GM18951 (cell line): Measurements from ENCODE around the gene LRG1.

Source experiments
- POLR2A ChIP-seq: IDR thresholded peaks from 4 replicates; pipeline ENCODE4 v1.6.1; 2011; ENCODE audit warnings: mild to moderate bottlenecking; ENCODE audit not compliant: insufficient read length, insufficient read depth; ENCODE audit errors: extremely low read depth
- in situ Hi-C: fragments of 300-500 bp; cut with MboI; formaldehyde crosslinking; loops from one replicate; pipeline ENCODE4 v1.12.0; 2022; ENCODE audit warnings: low sequenced_read_pairs, mixed read lengths, inconsistent platforms; ENCODE audit not compliant: unreplicated experiment

The LRG1 gene

GRCh38 chr19:4510435-4511255, 29.2 kb downstream of the LRG1 start:
- in situ Hi-C loops: no loop called here
- no peak for TF ChIP-seq POLR2A

GRCh38 chr19:4508698-4509097, 31.1 kb downstream of the LRG1 start:
- in situ Hi-C loops: no loop called here
- no peak for TF ChIP-seq POLR2A

- in situ Hi-C loops: no loop called here
- no peak for TF ChIP-seq POLR2A
Measured at GRCh38 chr19:4507804-4508203, 32.0 kb downstream of the LRG1 start.

GRCh38 chr19:4507150-4507452, 32.7 kb downstream of the LRG1 start:
- in situ Hi-C loops: no loop called here
- no peak for TF ChIP-seq POLR2A

GRCh38 chr19:4506449-4507149, 33.2 kb downstream of the LRG1 start:
- in situ Hi-C loops: no loop called here
- TF ChIP-seq POLR2A: no peak

- in situ Hi-C loops: no loop called here
- no peak for TF ChIP-seq POLR2A
Measured at GRCh38 chr19:4505570-4506448, 34.0 kb downstream of the LRG1 start.

GRCh38 chr19:4504891-4505569, 34.8 kb downstream of the LRG1 start:
- in situ Hi-C loops: no loop called here
- TF ChIP-seq POLR2A: no peak

- in situ Hi-C loops: no loop called here
- no peak for TF ChIP-seq POLR2A
Measured at GRCh38 chr19:4504297-4504701, 35.5 kb downstream of the LRG1 start.

GRCh38 chr19:4503825-4504170, 36.0 kb downstream of the LRG1 start:
- in situ Hi-C loops: no loop called here

GRCh38 chr19:4503132-4503824, 36.6 kb downstream of the LRG1 start:
- in situ Hi-C loops: no loop called here
- no peak for TF ChIP-seq POLR2A

More at GRCh38 chr19:4503825-4504170, 36.0 kb downstream of the LRG1 start:
- TF ChIP-seq POLR2A: no peak

- no peak for TF ChIP-seq POLR2A
- in situ Hi-C loops: no loop called here
Measured at GRCh38 chr19:4502282-4503131, 37.3 kb downstream of the LRG1 start.

- in situ Hi-C loops: no loop called here
Measured at GRCh38 chr19:4501691-4502090, 38.1 kb downstream of the LRG1 start.

More at GRCh38 chr19:4501691-4502090, 38.1 kb downstream of the LRG1 start:
- TF ChIP-seq POLR2A: no peak
